Measurements from ENCODE around the gene LOX.
"Not testable (repeated sequence)": the region's sequence is repeated elsewhere in the genome, so short reads cannot be mapped to it uniquely, and the experiment has no call there.

The LOX gene

GRCh38 chr5:122110987-122111386, 32.9 kb upstream of the LOX start:
- no peaks in the 10 kb centered on the region for H3K36me3 Mint-ChIP-seq (ENCODE audit: low read depth)
- H3K27me3 Mint-ChIP-seq (ENCODE audit: low read depth): no peaks in the 10 kb centered on the region
- no peak for DNase-seq (ENCODE audit: low spot score)
- H3K9me3 Mint-ChIP-seq: no peaks in the 10 kb centered on the region
- no peak overlapping the region for H3K4me3 Mint-ChIP-seq
- no peaks in the 10 kb centered on the region for H3K4me1 Mint-ChIP-seq (ENCODE audit: low read depth)
- no peak overlapping the region for H3K27ac Mint-ChIP-seq

DNA sequence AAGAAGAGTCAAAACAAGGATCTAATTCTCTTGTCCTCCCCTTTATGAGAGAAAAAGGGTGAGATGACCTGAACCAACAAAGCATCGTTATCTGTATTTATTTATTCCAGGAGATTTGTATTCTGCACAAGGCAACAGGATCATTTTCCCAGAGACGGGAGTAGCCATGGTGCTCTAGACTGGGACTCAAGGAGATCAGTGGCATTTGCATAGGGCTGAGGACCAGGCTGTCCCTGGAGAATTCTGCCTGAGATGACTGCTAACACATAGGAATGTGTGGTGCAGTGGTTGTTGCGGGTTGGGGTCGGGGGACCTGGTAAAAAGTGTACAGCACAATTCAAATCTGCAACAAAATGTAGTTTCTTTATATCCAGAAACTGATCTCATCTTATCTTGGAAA, 29.0 kb upstream of the LOX start:
- no peak for DNase-seq (ENCODE audit: low spot score)
- Mint-ChIP-seq H3K36me3 (ENCODE audit: low read depth) (no peaks in the 10 kb centered on the region), H3K27ac (no peak overlapping the region), H3K27me3 (ENCODE audit: low read depth) (no peaks in the 10 kb centered on the region), H3K9me3 (no peaks in the 10 kb centered on the region), H3K4me1 (ENCODE audit: low read depth) (no peaks in the 10 kb centered on the region), H3K4me3 (no peak overlapping the region)

GRCh38 chr5:122105909-122106308, 27.9 kb upstream of the LOX start:
- no peak overlapping the region for H3K4me3 Mint-ChIP-seq
- no peaks in the 10 kb centered on the region for H3K4me1 Mint-ChIP-seq (ENCODE audit: low read depth)
- DNase-seq (ENCODE audit: low spot score): no peak
- H3K27me3 Mint-ChIP-seq (ENCODE audit: low read depth): no peaks in the 10 kb centered on the region
- no peaks in the 10 kb centered on the region for H3K9me3 Mint-ChIP-seq
- H3K36me3 Mint-ChIP-seq (ENCODE audit: low read depth): no peaks in the 10 kb centered on the region
- no peak overlapping the region for H3K27ac Mint-ChIP-seq

- Mint-ChIP-seq H3K9me3 (no peaks in the 10 kb centered on the region), H3K27me3 (ENCODE audit: low read depth) (no peaks in the 10 kb centered on the region), H3K4me1 (ENCODE audit: low read depth) (no peaks in the 10 kb centered on the region), H3K36me3 (ENCODE audit: low read depth) (no peaks in the 10 kb centered on the region), H3K27ac (no peak overlapping the region), H3K4me3 (no peak overlapping the region)
- DNase-seq (ENCODE audit: low spot score): no peak
Observed at GRCh38 chr5:122102825-122103224, 24.8 kb upstream of the LOX start.

- no peak overlapping the region for H3K27ac Mint-ChIP-seq
- H3K4me3 Mint-ChIP-seq: no peak overlapping the region
- H3K9me3 Mint-ChIP-seq: no peaks in the 10 kb centered on the region
- no peaks in the 10 kb centered on the region for H3K4me1 Mint-ChIP-seq (ENCODE audit: low read depth)
- no peaks in the 10 kb centered on the region for H3K36me3 Mint-ChIP-seq (ENCODE audit: low read depth)
- no peaks in the 10 kb centered on the region for H3K27me3 Mint-ChIP-seq (ENCODE audit: low read depth)
- DNase-seq (ENCODE audit: low spot score): no peak
Observed at GRCh38 chr5:122101636-122102285, 23.7 kb upstream of the LOX start.

DNA sequence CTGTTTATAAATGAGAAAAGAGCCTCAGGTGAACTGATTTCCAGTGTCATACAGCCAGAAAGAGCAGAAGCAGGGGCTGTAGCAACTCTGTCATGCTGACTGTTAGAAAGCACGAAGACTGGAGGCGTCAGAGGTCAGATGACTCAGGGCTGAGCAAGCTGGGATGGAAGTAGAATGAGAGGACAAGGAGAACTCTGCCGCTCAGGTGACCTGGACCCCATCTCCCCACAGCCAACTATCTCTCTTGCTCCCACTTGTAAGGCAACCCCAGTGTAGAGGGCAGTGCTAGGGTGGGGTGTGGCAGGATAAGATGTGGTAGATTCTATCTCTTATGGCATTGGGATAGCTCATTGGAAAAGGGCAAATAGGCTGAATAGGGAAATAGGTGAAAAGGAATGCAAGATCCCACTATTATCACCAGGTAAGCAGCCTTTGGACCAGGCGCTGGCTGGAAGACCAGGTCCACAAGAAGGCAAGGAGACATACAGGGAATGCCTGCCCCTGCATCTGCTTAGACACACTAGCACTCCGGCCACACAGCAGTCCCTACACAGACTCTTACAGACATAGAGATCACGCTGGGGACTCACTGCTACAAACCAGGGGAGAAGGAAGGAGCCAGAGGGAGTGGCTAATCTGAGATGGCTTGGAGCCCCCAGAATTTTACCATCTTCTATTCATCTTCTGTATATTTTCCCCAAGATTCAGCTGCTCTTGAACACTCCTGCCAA, 21.2 kb upstream of the LOX start:
- Mint-ChIP-seq H3K27ac (no peak overlapping the region), H3K27me3 (ENCODE audit: low read depth) (no peaks in the 10 kb centered on the region), H3K4me3 (no peak overlapping the region), H3K9me3 (no peaks in the 10 kb centered on the region), H3K4me1 (ENCODE audit: low read depth) (no peaks in the 10 kb centered on the region), H3K36me3 (ENCODE audit: low read depth) (no peaks in the 10 kb centered on the region)
- DNase-seq (ENCODE audit: low spot score): no peak

GRCh38 chr5:122097391-122097790, 19.3 kb upstream of the LOX start:
- H3K4me3 Mint-ChIP-seq: no peak overlapping the region
- H3K27ac Mint-ChIP-seq: no peak overlapping the region
- no peaks in the 10 kb centered on the region for H3K4me1 Mint-ChIP-seq (ENCODE audit: low read depth)
- no peaks in the 10 kb centered on the region for H3K36me3 Mint-ChIP-seq (ENCODE audit: low read depth)
- H3K9me3 Mint-ChIP-seq: no peaks in the 10 kb centered on the region
- no peaks in the 10 kb centered on the region for H3K27me3 Mint-ChIP-seq (ENCODE audit: low read depth)
- no peak for DNase-seq (ENCODE audit: low spot score)

- no peaks in the 10 kb centered on the region for H3K4me1 Mint-ChIP-seq (ENCODE audit: low read depth)
Observed at GRCh38 chr5:122095158-122095557, 17.1 kb upstream of the LOX start.

GRCh38 chr5:122094251-122094650, 16.2 kb upstream of the LOX start:
- not testable (repeated sequence) for DNase-seq (ENCODE audit: low spot score); H3K27ac Mint-ChIP-seq; H3K4me3 Mint-ChIP-seq; H3K36me3 Mint-ChIP-seq (ENCODE audit: low read depth); H3K9me3 Mint-ChIP-seq; H3K27me3 Mint-ChIP-seq (ENCODE audit: low read depth); H3K4me1 Mint-ChIP-seq (ENCODE audit: low read depth)

More at GRCh38 chr5:122095158-122095557, 17.1 kb upstream of the LOX start:
- DNase-seq (ENCODE audit: low spot score): no peak
- Mint-ChIP-seq H3K27me3 (ENCODE audit: low read depth) (no peaks in the 10 kb centered on the region), H3K27ac (no peak overlapping the region), H3K9me3 (no peaks in the 10 kb centered on the region), H3K4me3 (no peak overlapping the region), H3K36me3 (ENCODE audit: low read depth) (no peaks in the 10 kb centered on the region)

- Mint-ChIP-seq H3K9me3 (no peaks in the 10 kb centered on the region), H3K4me1 (ENCODE audit: low read depth) (no peaks in the 10 kb centered on the region), H3K27me3 (ENCODE audit: low read depth) (peaks cover 3% of the 10 kb centered on the region), H3K36me3 (ENCODE audit: low read depth) (no peaks in the 10 kb centered on the region), H3K27ac (no peak overlapping the region), H3K4me3 (no peak overlapping the region)
- DNase-seq (ENCODE audit: low spot score): no peak
Observed at GRCh38 chr5:122093415-122094180, 15.5 kb upstream of the LOX start.

GRCh38 chr5:122091936-122092600, 14.0 kb upstream of the LOX start:
- H3K27me3 Mint-ChIP-seq (ENCODE audit: low read depth): peaks cover 7% of the 10 kb centered on the region
- no peaks in the 10 kb centered on the region for H3K4me1 Mint-ChIP-seq (ENCODE audit: low read depth)
- no peak for DNase-seq (ENCODE audit: low spot score)
- H3K9me3 Mint-ChIP-seq: no peaks in the 10 kb centered on the region
- no peak overlapping the region for H3K4me3 Mint-ChIP-seq
- H3K36me3 Mint-ChIP-seq (ENCODE audit: low read depth): no peaks in the 10 kb centered on the region
- H3K27ac Mint-ChIP-seq: no peak overlapping the region

- Mint-ChIP-seq H3K27me3 (ENCODE audit: low read depth) (peaks cover 14% of the 10 kb centered on the region), H3K4me3 (no peak overlapping the region), H3K36me3 (ENCODE audit: low read depth) (no peaks in the 10 kb centered on the region), H3K4me1 (ENCODE audit: low read depth) (no peaks in the 10 kb centered on the region), H3K27ac (no peak overlapping the region), H3K9me3 (no peaks in the 10 kb centered on the region)
- DNase-seq (ENCODE audit: low spot score): no peak
Observed at GRCh38 chr5:122089096-122090013, 11.3 kb upstream of the LOX start.

- H3K36me3 Mint-ChIP-seq (ENCODE audit: low read depth): no peaks in the 10 kb centered on the region
- no peaks in the 10 kb centered on the region for H3K4me1 Mint-ChIP-seq (ENCODE audit: low read depth)
- H3K27me3 Mint-ChIP-seq (ENCODE audit: low read depth): peaks cover 35% of the 10 kb centered on the region
- H3K4me3 Mint-ChIP-seq: no peak overlapping the region
- H3K9me3 Mint-ChIP-seq: no peaks in the 10 kb centered on the region
- H3K27ac Mint-ChIP-seq: no peak overlapping the region
- DNase-seq (ENCODE audit: low spot score): no peak
Observed at GRCh38 chr5:122085041-122085440, 7.0 kb upstream of the LOX start.

All from T-helper 2 cell treated with Interferon-gamma antibody and Interleukin-4, amounts not matched to agents 5 μg/mL and 100 μg/mL, for 36 hours (primary cell).